ENCODE results near the gene TIGD1. TPM values are rescaled to one million over a fixed set of nuclear protein-coding genes. Genes with fewer than 3 reads are reported as not detected.

The TIGD1 gene
- total RNA-seq, 4 donors from 2014 or later, result 1.2 to 7.1 (median 3.2) TPM

DNA sequence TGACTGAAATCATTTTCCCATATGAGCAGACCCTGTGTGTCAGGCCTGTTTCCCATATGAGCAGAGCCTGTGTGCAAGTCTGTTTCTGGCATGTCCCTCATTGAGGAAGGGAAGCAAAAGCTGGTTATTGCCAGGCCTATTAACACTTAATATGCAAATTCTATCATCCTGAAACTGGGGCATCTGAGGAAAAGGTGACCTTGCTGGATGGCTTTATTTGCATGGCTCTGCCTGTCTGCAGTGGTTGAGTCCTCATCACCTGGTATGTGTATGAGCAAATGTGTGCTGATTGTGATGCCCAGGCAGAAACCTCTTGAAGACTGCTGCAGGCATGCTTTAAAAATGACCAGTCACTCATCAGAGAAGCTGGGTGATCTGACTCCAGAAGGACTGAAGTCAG, 31.4 kb upstream of the TIGD1 start:
- intact Hi-C loops (cut with DNase I), result no loop called here
- no peaks in the 10 kb centered on the region for H3K4me1 ChIP-seq
- H3K4me3 ChIP-seq, result no peak overlapping the region
- DNase-seq, result no peak
- H3K27me3 ChIP-seq, result no peaks in the 10 kb centered on the region
- H3K36me3 ChIP-seq, result peaks cover 0 to 79% (median 4%) of the 10 kb centered on the region in 3 donors
- H3K9me3 ChIP-seq, result no peaks in the 10 kb centered on the region
- no peak for TF ChIP-seq POLR2A (IDR thresholded peaks at IDR 0.05)
- TF ChIP-seq, protein P1, sequence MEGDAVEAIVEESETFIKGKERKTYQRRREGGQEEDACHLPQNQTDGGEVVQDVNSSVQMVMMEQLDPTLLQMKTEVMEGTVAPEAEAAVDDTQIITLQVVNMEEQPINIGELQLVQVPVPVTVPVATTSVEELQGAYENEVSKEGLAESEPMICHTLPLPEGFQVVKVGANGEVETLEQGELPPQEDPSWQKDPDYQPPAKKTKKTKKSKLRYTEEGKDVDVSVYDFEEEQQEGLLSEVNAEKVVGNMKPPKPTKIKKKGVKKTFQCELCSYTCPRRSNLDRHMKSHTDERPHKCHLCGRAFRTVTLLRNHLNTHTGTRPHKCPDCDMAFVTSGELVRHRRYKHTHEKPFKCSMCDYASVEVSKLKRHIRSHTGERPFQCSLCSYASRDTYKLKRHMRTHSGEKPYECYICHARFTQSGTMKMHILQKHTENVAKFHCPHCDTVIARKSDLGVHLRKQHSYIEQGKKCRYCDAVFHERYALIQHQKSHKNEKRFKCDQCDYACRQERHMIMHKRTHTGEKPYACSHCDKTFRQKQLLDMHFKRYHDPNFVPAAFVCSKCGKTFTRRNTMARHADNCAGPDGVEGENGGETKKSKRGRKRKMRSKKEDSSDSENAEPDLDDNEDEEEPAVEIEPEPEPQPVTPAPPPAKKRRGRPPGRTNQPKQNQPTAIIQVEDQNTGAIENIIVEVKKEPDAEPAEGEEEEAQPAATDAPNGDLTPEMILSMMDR (IDR thresholded peaks at IDR 0.05), result no peak
- no peak overlapping the region for H3K27ac ChIP-seq

DNA sequence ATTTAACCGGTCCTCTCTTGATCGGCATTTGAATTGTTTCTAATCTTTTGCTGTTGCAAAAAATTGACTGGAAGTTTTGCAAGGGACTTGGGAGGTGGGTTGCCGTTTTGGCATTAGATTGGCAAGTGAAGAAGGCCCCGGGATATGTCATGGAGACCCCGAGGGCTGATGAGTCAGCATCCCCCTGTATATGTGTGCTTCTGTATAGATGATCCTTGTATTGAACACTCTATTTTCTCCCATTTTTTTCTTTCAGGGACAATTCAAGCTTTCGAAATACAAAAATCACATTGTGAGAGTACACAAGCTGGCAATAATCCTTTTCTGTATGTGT, 30.3 kb upstream of the TIGD1 start:
- no peak for TF ChIP-seq POLR2A (IDR thresholded peaks at IDR 0.05)
- TF ChIP-seq, protein P1 (IDR thresholded peaks at IDR 0.05), result no peak
- intact Hi-C loops (cut with DNase I), result no loop called here
- Histone ChIP-seq H3K9me3 (no peaks in the 10 kb centered on the region), H3K4me1 (no peaks in the 10 kb centered on the region), H3K36me3 (peaks cover 0 to 90% (median 4%) of the 10 kb centered on the region in 3 donors), H3K27ac (no peak overlapping the region), H3K27me3 (no peaks in the 10 kb centered on the region), H3K4me3 (no peak overlapping the region)
- WGBS, 2 donors, result 86 to 94% methylated on average over 6 of the region's 6 CpGs
- no peak for DNase-seq

DNA sequence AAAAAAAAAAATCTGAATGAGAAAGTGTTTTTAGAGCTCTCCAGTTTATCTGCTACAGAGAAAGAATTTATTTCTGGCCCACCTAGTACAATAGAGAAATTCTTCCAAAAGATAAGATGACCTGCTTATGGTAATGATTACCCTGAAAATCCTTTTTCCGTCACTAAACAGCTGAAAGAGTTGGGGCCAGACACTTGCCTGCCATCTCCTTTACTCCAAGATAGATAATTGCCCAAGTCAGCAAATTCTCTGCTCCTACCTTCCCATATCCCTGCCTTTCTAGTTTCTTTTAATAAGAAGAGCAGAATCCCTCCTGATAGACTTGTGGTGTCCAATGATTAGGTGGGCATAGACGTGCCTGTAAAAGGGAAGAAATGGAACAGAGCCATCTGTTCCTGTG, 28.3 kb upstream of the TIGD1 start:
- intact Hi-C loops (cut with DNase I), result no loop called here
- Histone ChIP-seq H3K4me1 (no peaks in the 10 kb centered on the region), H3K27ac (no peak overlapping the region), H3K36me3 (peaks cover 4 to 98% (median 7%) of the 10 kb centered on the region in 3 donors), H3K27me3 (no peaks in the 10 kb centered on the region), H3K4me3 (no peak overlapping the region), H3K9me3 (no peaks in the 10 kb centered on the region)
- DNase-seq, result no peak
- WGBS, 2 donors, result 83 to 89% methylated on average over 2 of the region's 2 CpGs
- TF ChIP-seq, protein P1 (IDR thresholded peaks at IDR 0.05), result no peak
- TF ChIP-seq POLR2A (IDR thresholded peaks at IDR 0.05), result no peak

DNA sequence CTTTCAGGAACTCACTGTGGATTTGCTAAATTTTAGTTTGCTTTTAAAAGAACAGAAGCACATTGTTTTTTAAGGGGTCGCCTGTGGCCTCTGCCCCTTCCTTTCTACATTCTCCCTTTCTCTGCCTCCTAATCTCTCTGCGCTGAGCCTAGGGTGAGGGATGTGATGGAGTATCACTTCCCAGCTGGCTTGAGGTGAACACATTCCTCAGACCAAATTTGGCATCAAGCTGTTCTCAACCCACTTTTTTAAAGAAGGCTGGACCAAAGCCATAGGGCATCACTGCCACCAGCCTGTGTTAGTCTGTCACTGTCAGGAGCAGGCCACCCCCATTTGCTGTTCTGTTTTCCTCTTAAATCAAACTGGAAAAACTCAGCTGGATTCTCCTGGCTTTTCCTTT, 27.5 kb upstream of the TIGD1 start:
- no peak for DNase-seq
- TF ChIP-seq POLR2A (IDR thresholded peaks at IDR 0.05), result no peak
- TF ChIP-seq, protein P1 (IDR thresholded peaks at IDR 0.05), result no peak
- no peaks in the 10 kb centered on the region for H3K4me1 ChIP-seq
- H3K9me3 ChIP-seq, result no peaks in the 10 kb centered on the region
- H3K27ac ChIP-seq, result no peak overlapping the region
- H3K4me3 ChIP-seq, result no peak overlapping the region
- H3K27me3 ChIP-seq, result no peaks in the 10 kb centered on the region
- 91 to 92% methylated on average over 2 of the region's 2 CpGs for WGBS, 2 donors
- peaks cover 4 to 98% (median 9%) of the 10 kb centered on the region in 3 donors for H3K36me3 ChIP-seq
- intact Hi-C loops (cut with DNase I), result no loop called here

DNA sequence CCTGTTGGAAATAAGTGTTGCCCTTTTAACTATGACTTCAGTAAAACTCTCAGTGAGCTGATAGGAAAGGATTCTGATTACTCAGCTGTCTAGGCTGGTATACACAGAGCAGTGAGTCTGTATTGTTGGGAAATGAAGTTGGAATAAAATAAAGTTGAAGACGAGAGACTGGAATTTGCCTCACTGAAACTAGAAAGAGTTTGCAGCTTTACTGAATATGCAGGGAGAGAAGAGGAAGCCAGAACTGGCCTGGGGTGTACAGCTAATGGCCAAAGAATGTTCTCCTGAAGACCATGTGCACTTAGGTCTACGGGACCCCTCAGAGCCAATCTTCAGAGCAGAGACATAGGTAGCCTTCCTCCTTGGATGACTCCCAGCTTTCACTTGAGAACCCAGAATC, 26.6 kb upstream of the TIGD1 start:
- peaks cover 4 to 98% (median 9%) of the 10 kb centered on the region in 3 donors for H3K36me3 ChIP-seq

More for the DNA sequence above, 26.6 kb upstream of the TIGD1 start:
- Histone ChIP-seq H3K4me1 (no peaks in the 10 kb centered on the region), H3K4me3 (no peak overlapping the region), H3K9me3 (no peaks in the 10 kb centered on the region), H3K27me3 (no peaks in the 10 kb centered on the region), H3K27ac (no peak overlapping the region)
- intact Hi-C loops (cut with DNase I), result no loop called here
- no peak for TF ChIP-seq POLR2A (IDR thresholded peaks at IDR 0.05)
- TF ChIP-seq, protein P1 (IDR thresholded peaks at IDR 0.05), result no peak
- DNase-seq, result no peak
- WGBS, 2 donors, result 55 to 88% methylated on average over 2 of the region's 2 CpGs

Data from esophagus squamous epithelium (tissue), 5 donors.